CD14-positive monocyte (primary cell): ENCODE data around the gene IL1R2. TPM values are rescaled to one million over a fixed set of nuclear protein-coding genes. Genes with fewer than 3 reads are reported as not detected.

Experiments used
- DNase-seq, 3 donors: peaks; one replicate each; pipeline ENCODE4 v3.0.0-alpha.2; 2011 to 2022
- H2AFZ ChIP-seq: 2 replicates; pipeline ENCODE4 v1.6.0; 2012; ENCODE audit warnings: mild to moderate bottlenecking, low read depth, low read length, inconsistent platforms; ENCODE audit not compliant: insufficient read depth, poor library complexity, severe bottlenecking
- H3K27ac ChIP-seq, 2 donors: 1 replicate in 1 of 2; 2 replicates in 1 of 2; pipeline ENCODE4 v1.5.1; 2012 to 2013; ENCODE audit warnings: low read length in 2 of 2, control low read depth in 1 of 2, inconsistent platforms in 1 of 2, low read depth in 1 of 2, mild to moderate bottlenecking in 1 of 2
- H3K27me3 ChIP-seq, 2 donors: one replicate each; pipeline versions ENCODE4 v1.6.0 to v1.6.1; 2011 to 2013; ENCODE audit warnings: low read length in 2 of 2; ENCODE audit not compliant: control insufficient read depth in 2 of 2, insufficient read depth in 2 of 2
- H3K36me3 ChIP-seq, 2 donors: replicated peaks in 1 of 2; 1 replicate in 1 of 2; 2 replicates in 1 of 2; pipeline versions ENCODE4 v1.5.1 to v1.6.1; 2012 to 2013; ENCODE audit warnings: low read length in 2 of 2, control low read depth in 1 of 2, inconsistent platforms in 1 of 2, mild to moderate bottlenecking in 1 of 2; ENCODE audit not compliant: insufficient read depth in 2 of 2, control insufficient read depth in 1 of 2
- H3K4me1 ChIP-seq, 2 donors: 1 replicate in 1 of 2; 2 replicates in 1 of 2; pipeline versions ENCODE4 v1.5.1 to v1.6.1; 2012 to 2013; ENCODE audit warnings: low read length in 2 of 2, control low read depth in 1 of 2, inconsistent platforms in 1 of 2, mild to moderate bottlenecking in 1 of 2, moderate library complexity in 1 of 2; ENCODE audit not compliant: insufficient read depth in 2 of 2, control insufficient read depth in 1 of 2
- H3K4me2 ChIP-seq: replicated peaks from 2 replicates; pipeline ENCODE3; 2012; ENCODE audit warnings: low read length, moderate library complexity, mild to moderate bottlenecking; ENCODE audit not compliant: poor library complexity, severe bottlenecking; ENCODE audit errors: extremely low read depth
- H3K4me3 ChIP-seq, 3 experiments: fragments of 200-600 bp in 1 of 3; sonication (generic) in 1 of 3; replicated peaks in 1 of 3; 1 replicate in 2 of 3; 2 replicates in 1 of 3; pipeline ENCODE4 v1.5.1; 2011 to 2013; ENCODE audit warnings: low read length in 3 of 3, mild to moderate bottlenecking in 3 of 3, control low read depth in 2 of 3, low read depth in 2 of 3, inconsistent platforms in 1 of 3, moderate library complexity in 1 of 3
- H3K79me2 ChIP-seq: 2 replicates; pipeline ENCODE4 v1.6.0; 2012; ENCODE audit warnings: mild to moderate bottlenecking, control low read depth, inconsistent platforms, low read length, moderate library complexity; ENCODE audit not compliant: insufficient read depth
- H3K9ac ChIP-seq: 2 replicates; pipeline ENCODE4 v1.6.0; 2017; ENCODE audit warnings: low read length, mild to moderate bottlenecking; ENCODE audit not compliant: insufficient read depth, poor library complexity, severe bottlenecking
- H3K9me3 ChIP-seq, 2 donors: replicated peaks in 1 of 2; 1 replicate in 1 of 2; 2 replicates in 1 of 2; pipeline versions ENCODE4 v1.5.1 to v1.6.1; 2012 to 2013; ENCODE audit warnings: low read length in 2 of 2, control low read depth in 1 of 2; ENCODE audit not compliant: control insufficient read depth in 1 of 2, insufficient read depth in 1 of 2
- H4K20me1 ChIP-seq: 2 replicates; pipeline ENCODE4 v1.6.0; 2012; ENCODE audit warnings: mild to moderate bottlenecking, low read length, control low read depth, moderate library complexity; ENCODE audit not compliant: insufficient read depth
- H3K27ac Mint-ChIP-seq, 7 donors: one replicate each; pipeline ENCODE4 v1.8.0; 2020; ENCODE audit warnings: mild to moderate bottlenecking in 7 of 7, mixed read lengths in 7 of 7, moderate library complexity in 6 of 7, inconsistent platforms in 2 of 7
- H3K27me3 Mint-ChIP-seq, 3 donors: one replicate each; pipeline ENCODE4 v1.8.0; 2021 to 2022; ENCODE audit warnings: low read depth in 3 of 3, mild to moderate bottlenecking in 3 of 3, mixed read lengths in 3 of 3, moderate library complexity in 3 of 3, inconsistent platforms in 1 of 3
- H3K36me3 Mint-ChIP-seq, 2 donors: one replicate each; pipeline ENCODE4 v1.8.0; 2020; ENCODE audit warnings: mixed read lengths in 2 of 2, inconsistent platforms in 1 of 2, mild to moderate bottlenecking in 1 of 2
- H3K4me1 Mint-ChIP-seq: one replicate; pipeline ENCODE4 v1.8.0; 2020; ENCODE audit warnings: mild to moderate bottlenecking, mixed read lengths
- H3K4me3 Mint-ChIP-seq, 2 donors: one replicate each; pipeline ENCODE4 v1.8.0; 2020; ENCODE audit warnings: mild to moderate bottlenecking in 2 of 2, mixed read lengths in 2 of 2, moderate library complexity in 1 of 2
- H3K9me3 Mint-ChIP-seq, 7 donors: one replicate each; pipeline ENCODE4 v1.8.0; 2020 to 2022; ENCODE audit warnings: mixed read lengths in 7 of 7, mild to moderate bottlenecking in 6 of 7, moderate library complexity in 6 of 7, inconsistent platforms in 2 of 7
- CTCF ChIP-seq: fragments of 200-600 bp; IDR thresholded peaks from one replicate; pipeline ENCODE4 v1.8.0; 2022; ENCODE audit warnings: antibody characterized with exemption, mild to moderate bottlenecking
- WGBS: methylation state at CpG from one replicate; pipeline ENCODE4 v1.1.5; 2013; ENCODE audit warnings: missing lambda C conversion rate; ENCODE audit not compliant: insufficient coverage; 5-methylcytosine and 5-hydroxymethylcytosine counted together
- intact Hi-C, 2 donors: fragments of 100-400 bp; cut with micrococcal nuclease; formaldehyde crosslinking; loops; one replicate each; pipeline versions ENCODE4 v1.15.0 to v1.15.1; 2023
- polyA plus RNA-seq, 3 donors: library from polyadenylated mRNA; depleted of rRNA in 1 of 3; unstranded in 2 of 3; stranded (reverse) in 1 of 3; fragments of 300-500 nt in 2 of 3; fragments of >200 nt in 1 of 3; fragmentation: Illumina TruSeq in 2 of 3; gene quantifications; 1 replicate in 2 of 3; 2 replicates in 1 of 3; pipeline ENCODE4 v1.2.3, GENCODE V29; 2012 to 2021

Gene IL1R2
- polyA plus RNA-seq, 3 donors: 5.9 to 12.0 (median 6.2) TPM

- Histone ChIP-seq H2AFZ (no peak overlapping the region), H3K4me1 (peaks cover 12 to 13% of the 10 kb centered on the region in 2 donors), H3K4me2 (no peak overlapping the region), H4K20me1 (no peaks in the 10 kb centered on the region), H3K27me3 (no peaks in the 10 kb centered on the region), H3K36me3 (no peaks in the 10 kb centered on the region), H3K9ac (no peak overlapping the region), H3K27ac (no peak overlapping the region), H3K9me3 (no peaks in the 10 kb centered on the region), H3K79me2 (no peaks in the 10 kb centered on the region), H3K4me3 (no peak overlapping the region)
- no peak for TF ChIP-seq CTCF
- Mint-ChIP-seq H3K4me1 (peaks cover 15% of the 10 kb centered on the region), H3K36me3 (peaks cover 0 to 5% of the 10 kb centered on the region in 2 donors), H3K9me3 (no peaks in the 10 kb centered on the region), H3K27me3 (peaks cover 2% of the 10 kb centered on the region in 3 donors), H3K27ac (peak overlapping the region in 2 of 7 donors; percentile 29 to 31), H3K4me3 (no peak overlapping the region)
- intact Hi-C loops: no loop called here
- 100% methylated on average over 2 of the region's 4 CpGs for WGBS
- no peak for DNase-seq
These were observed 13.7 kb downstream of the IL1R2 start for GRCh38 chr2:102005449-102005848.

- H3K36me3 ChIP-seq: no peaks in the 10 kb centered on the region
- Mint-ChIP-seq H3K9me3 (no peaks in the 10 kb centered on the region), H3K4me1 (peaks cover 22% of the 10 kb centered on the region), H3K27me3 (peaks cover 2% of the 10 kb centered on the region in 3 donors), H3K27ac (peak overlapping the region in 2 of 7 donors; percentile 43 to 59), H3K4me3 (no peak overlapping the region), H3K36me3 (peaks cover 0 to 5% of the 10 kb centered on the region in 2 donors)
- H3K4me3 ChIP-seq: no peak overlapping the region
- H4K20me1 ChIP-seq: no peaks in the 10 kb centered on the region
- H2AFZ ChIP-seq: no peak overlapping the region
- H3K27ac ChIP-seq: no peak overlapping the region
- intact Hi-C loops: no loop called here
- 86% methylated on average over 10 of the region's 15 CpGs for WGBS
- peak; percentile 86 for TF ChIP-seq CTCF
- H3K9me3 ChIP-seq: no peaks in the 10 kb centered on the region
- H3K27me3 ChIP-seq: no peaks in the 10 kb centered on the region
- peak; percentile 54 to 79 (median 75) for DNase-seq
- H3K9ac ChIP-seq: no peak overlapping the region
- peaks cover 20 to 21% of the 10 kb centered on the region in 2 donors for H3K4me1 ChIP-seq
- no peaks in the 10 kb centered on the region for H3K79me2 ChIP-seq
- no peak overlapping the region for H3K4me2 ChIP-seq
These were observed 14.5 kb downstream of the IL1R2 start for GRCh38 chr2:102005989-102006885.
